HCT116 (cell line): ENCODE results near the gene CPTP. TPM values are rescaled to one million over a fixed set of nuclear protein-coding genes. Genes with fewer than 3 reads are reported as not detected.

Experiments
- ATAC-seq: fragments of 200-7000 bp; cut with Tn5 transposase; 2 replicates; pipeline ENCODE4 v1.9.1; 2020; ENCODE audit warnings: mild to moderate bottlenecking, moderate library complexity
- BruUV-seq: library from RNA; stranded (reverse); fragments of 400-500 nt; replicated peaks from 2 replicates; lab custom pipeline; 2021; lab: Mats Ljungman, UMichigan
- CTCF ChIA-PET: fragments of 300-600 bp; sonication (Branson Sonifier 250); formaldehyde crosslinking; loops from one replicate; lab custom pipeline; 2021; ENCODE audit warnings: antibody characterized with exemption; lab: Charles Lee
- POLR2A ChIA-PET: fragments of 300-600, 350-600 bp; sonication (Branson Sonifier 250); formaldehyde crosslinking; loops from one replicate; lab custom pipeline; 2021; ENCODE audit warnings: antibody characterized with exemption; lab: Charles Lee
- RAD21 ChIA-PET, 2 experiments: fragments of 300-600 bp; sonication (Branson Sonifier 250); formaldehyde crosslinking; loops; one replicate each; lab custom pipeline; 2023; ENCODE audit warnings: low total read pairs in 2 of 2; ENCODE audit not compliant: uncharacterized antibody in 2 of 2, unreplicated experiment in 2 of 2, low non-redundant PET in 1 of 2; lab: Charles Lee
- DNase-seq: peaks from one replicate; pipeline ENCODE4 v3.0.0-alpha.2; 2010; ENCODE audit warnings: low read depth, low spot score
- H2AFZ ChIP-seq: fragments of 200-600 bp; shearing (Covaris generic), sonication (generic); 2 replicates; pipeline ENCODE4 v1.6.1; 2017; ENCODE audit warnings: low read depth, mixed run types, mixed read lengths, antibody characterized with exemption, low read length; ENCODE audit not compliant: poor library complexity, severe bottlenecking
- H3K27ac ChIP-seq: 2 replicates; pipeline ENCODE4 v1.5.1; 2012; ENCODE audit warnings: low read depth, low read length
- H3K27me3 ChIP-seq: fragments of 200-600 bp; sonication (generic); 2 replicates; pipeline ENCODE4 v1.6.1; 2016; ENCODE audit warnings: mixed run types, low read length, mixed read lengths; ENCODE audit not compliant: insufficient read depth
- H3K36me3 ChIP-seq, 2 experiments: fragments of 200-500 bp in 1 of 2; fragments of 200-600 bp in 1 of 2; sonication (Bioruptor generic) in 1 of 2; sonication (generic) in 1 of 2; 2 replicates each; pipeline versions ENCODE4 v1.5.1 to v1.6.1; 2014 to 2016; ENCODE audit warnings: low read length in 2 of 2, inconsistent platforms in 1 of 2, mixed read lengths in 1 of 2, mixed run types in 1 of 2; ENCODE audit not compliant: insufficient read depth in 2 of 2, control insufficient read depth in 1 of 2
- H3K4me1 ChIP-seq, 2 experiments: fragments of 200-600 bp in 1 of 2; sonication (generic) in 1 of 2; 2 replicates each; pipeline versions ENCODE4 v1.5.1 to v1.6.1; 2012 to 2017; ENCODE audit warnings: low read length in 2 of 2, inconsistent platforms in 1 of 2, mild to moderate bottlenecking in 1 of 2, mixed read lengths in 1 of 2, mixed run types in 1 of 2, moderate library complexity in 1 of 2; ENCODE audit not compliant: insufficient read depth in 2 of 2, control insufficient read depth in 1 of 2
- H3K4me2 ChIP-seq: fragments of 200-600 bp; sonication (generic); 2 replicates; pipeline ENCODE4 v1.6.1; 2017; ENCODE audit warnings: mixed run types, low read length, mixed read lengths
- H3K4me3 ChIP-seq, 2 experiments: fragments of 200-600 bp in 1 of 2; sonication (generic) in 1 of 2; replicated peaks in 1 of 2; 2 replicates each; pipeline ENCODE4 v1.5.1; 2011 to 2016; ENCODE audit warnings: low read length in 2 of 2, control low read depth in 1 of 2, low read depth in 1 of 2, mild to moderate bottlenecking in 1 of 2, mixed read lengths in 1 of 2, mixed run types in 1 of 2
- H3K79me2 ChIP-seq: fragments of 200-600 bp; sonication (generic); 2 replicates; pipeline ENCODE4 v1.6.1; 2017; ENCODE audit warnings: mild to moderate bottlenecking, mixed run types, low read length, moderate library complexity, mixed read lengths; ENCODE audit not compliant: insufficient read depth
- H3K9ac ChIP-seq: fragments of 200-600 bp; sonication (generic); 2 replicates; pipeline ENCODE4 v1.6.1; 2016; ENCODE audit warnings: low read length, mixed read lengths
- H3K9me2 ChIP-seq: fragments of 200-600 bp; sonication (generic), shearing (Covaris generic); 2 replicates; pipeline ENCODE4 v1.6.1; 2017; ENCODE audit warnings: mixed run types, mild to moderate bottlenecking, moderate library complexity; ENCODE audit not compliant: insufficient read depth
- H3K9me3 ChIP-seq, 2 experiments: fragments of 200-500 bp in 1 of 2; fragments of 200-600 bp in 1 of 2; sonication (Bioruptor generic) in 1 of 2; sonication (generic) in 1 of 2; 2 replicates each; pipeline ENCODE4 v1.6.1; 2014 to 2017; ENCODE audit warnings: low read length in 2 of 2, mixed read lengths in 2 of 2, inconsistent platforms in 1 of 2, low read depth in 1 of 2, mild to moderate bottlenecking in 1 of 2, mixed run types in 1 of 2, moderate library complexity in 1 of 2; ENCODE audit not compliant: control insufficient read depth in 1 of 2, insufficient read depth in 1 of 2
- H4K20me1 ChIP-seq: fragments of 200-600 bp; sonication (generic), shearing (Covaris generic); 2 replicates; pipeline ENCODE4 v1.6.1; 2017; ENCODE audit warnings: mixed run types, mild to moderate bottlenecking, moderate library complexity; ENCODE audit not compliant: insufficient read depth
- CBX3 ChIP-seq: IDR thresholded peaks from 2 replicates; pipeline ENCODE4 v1.6.1; 2012; ENCODE audit warnings: low read depth
- EZH2phosphoT487 ChIP-seq: fragments of 200-600 bp; IDR thresholded peaks from 2 replicates; pipeline ENCODE4 v1.6.1; 2018; ENCODE audit warnings: antibody characterized with exemption, borderline replicate concordance
- FOSL1 ChIP-seq: IDR thresholded peaks from 2 replicates; pipeline ENCODE4 v1.6.1; 2012; ENCODE audit warnings: low read depth
- JUND ChIP-seq: IDR thresholded peaks from 2 replicates; pipeline ENCODE4 v1.6.1; 2012
- POLR2AphosphoS5 ChIP-seq: IDR thresholded peaks from 2 replicates; pipeline ENCODE4 v1.6.1; 2011; ENCODE audit warnings: mild to moderate bottlenecking, low read depth, low read length, moderate library complexity
- RAD21 ChIP-seq: IDR thresholded peaks from 2 replicates; pipeline ENCODE4 v1.6.1; 2012; ENCODE audit warnings: low read depth, mild to moderate bottlenecking
- SP1 ChIP-seq: IDR thresholded peaks from 2 replicates; pipeline ENCODE4 v1.6.1; 2012; ENCODE audit warnings: low read depth
- ZFX ChIP-seq: fragments of 450-650 bp; IDR thresholded peaks from 2 replicates; pipeline ENCODE4 v1.6.1; 2017
- ZNF274 ChIP-seq: fragments of 200-500 bp; sonication (Bioruptor generic); IDR thresholded peaks from 2 replicates; pipeline ENCODE4 v1.6.1; 2014; ENCODE audit warnings: mild to moderate bottlenecking, low read depth, low read length, inconsistent platforms
- intact Hi-C: fragments of 100-400 bp; cut with micrococcal nuclease; formaldehyde crosslinking; loops from 2 replicates; pipeline ENCODE4 v1.10.0; 2022
- total RNA-seq: library from RNA; stranded (reverse); gene quantifications from one replicate; pipeline ENCODE4 v1.2.1, GENCODE V29; 2021; ENCODE audit not compliant: unreplicated experiment
- TF ChIP-seq, protein P1 (sequence below), 3 experiments: fragments of 200-600 bp in 1 of 3; sonication (generic) in 1 of 3; IDR thresholded peaks in 2 of 3; conservative IDR thresholded peaks in 1 of 3; 2 replicates each; pipeline ENCODE4 v1.5.1; 2012 to 2017; ENCODE audit warnings: low read depth in 2 of 3, low read length in 2 of 3, antibody characterized with exemption in 1 of 3, borderline replicate concordance in 1 of 3, control low read depth in 1 of 3, mild to moderate bottlenecking in 1 of 3, mixed read lengths in 1 of 3, mixed run types in 1 of 3, moderate library complexity in 1 of 3; ENCODE audit not compliant: insufficient read depth in 1 of 3
- TF ChIP-seq, protein P2 (sequence below): IDR thresholded peaks from 2 replicates; pipeline ENCODE4 v1.6.1; 2011; ENCODE audit warnings: mild to moderate bottlenecking, low read length, moderate library complexity; ENCODE audit not compliant: insufficient replicate concordance; ENCODE audit errors: extremely low read depth

CPTP gene
- total RNA-seq, 1 experiment from 2014 or later = 16.3 TPM

DNA sequence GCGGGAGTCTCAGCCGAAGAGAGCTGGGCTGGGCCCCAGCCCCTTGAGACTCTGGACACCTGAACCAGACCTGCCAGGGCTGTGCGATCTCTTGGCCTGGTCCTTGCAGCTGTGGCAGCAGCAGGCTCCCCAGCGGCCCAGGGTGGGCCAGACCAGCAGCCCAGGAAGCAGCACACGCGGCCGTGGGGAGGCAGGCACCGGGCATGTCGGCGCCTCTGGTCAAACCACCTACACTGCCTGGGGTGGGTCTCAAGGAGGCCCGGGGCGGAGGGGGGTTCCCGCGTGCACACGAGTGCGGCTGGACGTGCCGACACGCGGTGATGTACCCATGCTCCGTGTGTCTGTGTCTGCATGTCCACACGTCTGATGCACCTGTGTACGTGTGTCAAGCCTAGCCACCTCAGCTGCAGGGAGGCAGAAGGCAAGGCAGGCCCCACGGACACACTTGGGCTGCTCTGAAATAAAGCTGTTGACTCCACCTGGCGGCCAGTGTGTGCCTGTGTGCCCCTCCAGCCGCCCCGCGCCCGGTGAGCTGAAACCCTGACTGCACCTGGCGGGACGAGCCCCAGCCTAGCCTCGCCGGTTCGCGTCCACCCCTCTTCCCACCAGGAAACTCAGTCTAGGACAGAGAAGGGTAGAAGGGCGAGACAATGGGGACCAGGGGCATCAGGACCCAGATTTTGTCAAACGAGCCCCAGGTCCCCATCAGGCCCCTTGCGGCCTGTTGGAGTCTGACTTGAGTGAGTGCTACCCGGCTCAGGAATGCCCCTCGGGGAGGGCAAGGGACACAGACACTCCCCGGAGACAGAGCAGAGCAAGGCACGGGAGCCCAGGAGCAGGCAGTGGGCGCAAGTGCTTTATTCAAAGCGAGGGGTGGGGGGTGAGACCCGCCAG lies 32.8 kb upstream of the CPTP start:
- Histone ChIP-seq H3K9ac (no peak overlapping the region), H3K4me3 (no peak overlapping the region), H3K9me3 (no peaks in the 10 kb centered on the region), H4K20me1 (no peaks in the 10 kb centered on the region), H3K36me3 (no peaks in the 10 kb centered on the region), H3K4me2 (peak overlapping the region; percentile 47), H3K27me3 (no peaks in the 10 kb centered on the region), H3K27ac (peak overlapping the region; percentile 45; the same call in 1 of the 2 replicates), H3K4me1 (peaks cover 14 to 34% of the 10 kb centered on the region in 2 experiments), H3K9me2 (no peaks in the 10 kb centered on the region), H3K79me2 (no peaks in the 10 kb centered on the region), H2AFZ (no peak overlapping the region)
- TF ChIP-seq, protein P1, sequence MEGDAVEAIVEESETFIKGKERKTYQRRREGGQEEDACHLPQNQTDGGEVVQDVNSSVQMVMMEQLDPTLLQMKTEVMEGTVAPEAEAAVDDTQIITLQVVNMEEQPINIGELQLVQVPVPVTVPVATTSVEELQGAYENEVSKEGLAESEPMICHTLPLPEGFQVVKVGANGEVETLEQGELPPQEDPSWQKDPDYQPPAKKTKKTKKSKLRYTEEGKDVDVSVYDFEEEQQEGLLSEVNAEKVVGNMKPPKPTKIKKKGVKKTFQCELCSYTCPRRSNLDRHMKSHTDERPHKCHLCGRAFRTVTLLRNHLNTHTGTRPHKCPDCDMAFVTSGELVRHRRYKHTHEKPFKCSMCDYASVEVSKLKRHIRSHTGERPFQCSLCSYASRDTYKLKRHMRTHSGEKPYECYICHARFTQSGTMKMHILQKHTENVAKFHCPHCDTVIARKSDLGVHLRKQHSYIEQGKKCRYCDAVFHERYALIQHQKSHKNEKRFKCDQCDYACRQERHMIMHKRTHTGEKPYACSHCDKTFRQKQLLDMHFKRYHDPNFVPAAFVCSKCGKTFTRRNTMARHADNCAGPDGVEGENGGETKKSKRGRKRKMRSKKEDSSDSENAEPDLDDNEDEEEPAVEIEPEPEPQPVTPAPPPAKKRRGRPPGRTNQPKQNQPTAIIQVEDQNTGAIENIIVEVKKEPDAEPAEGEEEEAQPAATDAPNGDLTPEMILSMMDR (IDR thresholded peaks at IDR 0.05 in 2 of 3, conservative IDR thresholded peaks at IDR 0.05 in 1 of 3; ENCODE audit: borderline replicate concordance in 1 of 3, insufficient read depth in 1 of 3, low read depth in 2 of 3, low read length in 2 of 3) = peak; percentile 65 to 72 (median 72)
- TF ChIP-seq ZFX = no peak
- no peak for TF ChIP-seq JUND
- TF ChIP-seq SP1 = no peak
- peak; percentile 86 for TF ChIP-seq RAD21
- no peak for TF ChIP-seq EZH2phosphoT487
- TF ChIP-seq FOSL1 = no peak
- TF ChIP-seq, protein P2, sequence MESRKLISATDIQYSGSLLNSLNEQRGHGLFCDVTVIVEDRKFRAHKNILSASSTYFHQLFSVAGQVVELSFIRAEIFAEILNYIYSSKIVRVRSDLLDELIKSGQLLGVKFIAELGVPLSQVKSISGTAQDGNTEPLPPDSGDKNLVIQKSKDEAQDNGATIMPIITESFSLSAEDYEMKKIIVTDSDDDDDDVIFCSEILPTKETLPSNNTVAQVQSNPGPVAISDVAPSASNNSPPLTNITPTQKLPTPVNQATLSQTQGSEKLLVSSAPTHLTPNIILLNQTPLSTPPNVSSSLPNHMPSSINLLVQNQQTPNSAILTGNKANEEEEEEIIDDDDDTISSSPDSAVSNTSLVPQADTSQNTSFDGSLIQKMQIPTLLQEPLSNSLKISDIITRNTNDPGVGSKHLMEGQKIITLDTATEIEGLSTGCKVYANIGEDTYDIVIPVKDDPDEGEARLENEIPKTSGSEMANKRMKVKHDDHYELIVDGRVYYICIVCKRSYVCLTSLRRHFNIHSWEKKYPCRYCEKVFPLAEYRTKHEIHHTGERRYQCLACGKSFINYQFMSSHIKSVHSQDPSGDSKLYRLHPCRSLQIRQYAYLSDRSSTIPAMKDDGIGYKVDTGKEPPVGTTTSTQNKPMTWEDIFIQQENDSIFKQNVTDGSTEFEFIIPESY = no peak
- no peak for TF ChIP-seq POLR2AphosphoS5
- no peak for TF ChIP-seq CBX3
- TF ChIP-seq ZNF274 = no peak
- BruUV-seq = no TSS peak
- RAD21 ChIA-PET = interaction anchor here (0.7 to 1.5 kb wide), 5 partner anchors 13 to 170 kb away, joined by 3 to 7 read pairs (median 3); partner anchors contain the start of gene UBE2J2 (in 1 of the 2)
- ATAC-seq (peak; percentile 75), DNase-seq (no peak)
- POLR2A ChIA-PET = no interaction called here
- intact Hi-C loops = loop anchor here (2.0 kb wide), 2 partner anchors 169 to 307 kb away; no protein-coding TSS in a partner anchor
- CTCF ChIA-PET = interaction anchor here (0.7 to 2.8 kb wide), 16 partner anchors 8 to 352 kb away, joined by 3 to 30 read pairs (median 4); partner anchors contain the start of gene CCNL2
